SKM-1 (cell line): ENCODE measurements around the gene BORA.
"Not testable (repeated sequence)": the region's sequence is repeated elsewhere in the genome, so short reads cannot be mapped to it uniquely, and the experiment has no call there.

Experiments used
- DNase-seq: peaks from one replicate; lab custom pipeline; 2025; ENCODE audit not compliant: unreplicated experiment; lab: John Stamatoyannopoulos, UW

The BORA gene

GRCh38 chr13:72760189-72760588, 32.5 kb downstream of the BORA start:
- no peak for DNase-seq

GRCh38 chr13:72763411-72763810, 35.7 kb downstream of the BORA start:
- DNase-seq, result no peak

GRCh38 chr13:72774019-72774418, 46.3 kb downstream of the BORA start:
- DNase-seq, result no peak

GRCh38 chr13:72781451-72782439, 54.0 kb downstream of the BORA start, which contains the start of the genes DIS3 and PIBF1:
Gene DIS3 (minus strand): TSS chr13:72781900. CDS start chr13:72781832, 68 bp downstream.
Gene PIBF1 (plus strand): TSS chr13:72782133. CDS start chr13:72783470, 1,337 bp downstream.
- DNase-seq, result peak; percentile 93

GRCh38 chr13:72782717-72783116, 55.0 kb downstream of the BORA start:
- DNase-seq, result no peak

- DNase-seq, result not testable (repeated sequence)
These were observed 57.0 kb downstream of the BORA start for GRCh38 chr13:72784679-72785078.

GRCh38 chr13:72788831-72789230, 61.1 kb downstream of the BORA start:
- DNase-seq, result no peak

- no peak for DNase-seq
These were observed 64.9 kb downstream of the BORA start for GRCh38 chr13:72792640-72793039.

- no peak for DNase-seq
These were observed 71.1 kb downstream of the BORA start for GRCh38 chr13:72798817-72799216.

GRCh38 chr13:72804301-72804700, 76.6 kb downstream of the BORA start:
- no peak for DNase-seq
